GM18517 (cell line): Measurements from ENCODE around the gene HDAC8.
A peak's percentile ranks its signal among the peaks of the same experiment; 100 is the strongest.
"Not testable (repeated sequence)": the region's sequence is repeated elsewhere in the genome, so short reads cannot be mapped to it uniquely, and the experiment has no call there.

Experiments
- ATAC-seq: cut with Tn5 transposase; IDR thresholded peaks from one replicate; pipeline ENCODE4 v1.9.1; 2021; ENCODE audit warnings: mild to moderate bottlenecking, moderate library complexity; ENCODE audit not compliant: unreplicated experiment

Gene HDAC8

GRCh38 chrX:72330131-72330530, 242.5 kb downstream of the HDAC8 start:
- ATAC-seq, result no peak

- ATAC-seq, result no peak
Measured at GRCh38 chrX:72326605-72327300, 245.9 kb downstream of the HDAC8 start.

- not testable (repeated sequence) for ATAC-seq
Measured at GRCh38 chrX:72319651-72320050, 253.0 kb downstream of the HDAC8 start.

GRCh38 chrX:72317139-72317538, 255.5 kb downstream of the HDAC8 start:
- ATAC-seq, result no peak

- ATAC-seq, result no peak
Measured at GRCh38 chrX:72316408-72317110, 256.1 kb downstream of the HDAC8 start.

GRCh38 chrX:72314881-72315280, 257.8 kb downstream of the HDAC8 start:
- no peak for ATAC-seq

- no peak for ATAC-seq
Measured at GRCh38 chrX:72313707-72314641, 258.7 kb downstream of the HDAC8 start.

GRCh38 chrX:72312311-72312940, 260.2 kb downstream of the HDAC8 start:
- ATAC-seq, result no peak

- no peak for ATAC-seq
Measured at GRCh38 chrX:72309297-72310071, 263.2 kb downstream of the HDAC8 start.

- no peak for ATAC-seq
Measured at GRCh38 chrX:72308566-72309296, 263.9 kb downstream of the HDAC8 start.

- ATAC-seq, result no peak
Measured at GRCh38 chrX:72308209-72308565, 264.5 kb downstream of the HDAC8 start.

GRCh38 chrX:72307646-72308051, 265.0 kb downstream of the HDAC8 start:
- no peak for ATAC-seq

GRCh38 chrX:72306851-72307645, 265.6 kb downstream of the HDAC8 start:
- ATAC-seq, result peak; percentile 54

GRCh38 chrX:72306085-72306801, 266.4 kb downstream of the HDAC8 start:
- peak; percentile 7 for ATAC-seq

- ATAC-seq, result no peak
Measured at GRCh38 chrX:72305286-72306084, 267.2 kb downstream of the HDAC8 start, which contains the start of gene CITED1. CITED1 (minus strand) TSS chrX:72305914; CDS start chrX:72302869, 3,045 bp downstream.

- no peak for ATAC-seq
Measured at GRCh38 chrX:72304877-72305276, 267.8 kb downstream of the HDAC8 start.

- ATAC-seq, result no peak
Measured at GRCh38 chrX:72301781-72302180, 270.9 kb downstream of the HDAC8 start.
